A673 (cell line): Measurements from ENCODE around the gene ADCYAP1R1. TPM values are rescaled to one million over a fixed set of nuclear protein-coding genes. Genes with fewer than 3 reads are reported as not detected.

Experiments used
- Bru-seq: library from RNA; stranded (reverse); fragments of 400-500 nt; gene quantifications from one replicate; lab custom pipeline; 2021; lab: Mats Ljungman, UMichigan
- BruChase-seq, 2 experiments: library from RNA; stranded (reverse); fragments of 400-500 nt; gene quantifications; one replicate each; lab custom pipeline; 2021; lab: Mats Ljungman, UMichigan
- BruUV-seq: library from RNA; stranded (reverse); fragments of 400-500 nt; replicated peaks from 2 replicates; lab custom pipeline; 2021; lab: Mats Ljungman, UMichigan
- CTCF ChIA-PET: fragments of 300-600 bp; sonication (Branson Sonifier 250); formaldehyde crosslinking; loops from one replicate; lab custom pipeline; 2022; ENCODE audit warnings: antibody characterized with exemption; lab: Charles Lee
- POLR2A ChIA-PET: fragments of 300-600 bp; sonication (Branson Sonifier 250); formaldehyde crosslinking; loops from one replicate; lab custom pipeline; 2022; ENCODE audit warnings: antibody characterized with exemption; ENCODE audit not compliant: low non-redundant PET; lab: Charles Lee
- DNase-seq: peaks from one replicate; pipeline ENCODE4 v3.0.0-alpha.2; 2015; ENCODE audit warnings: low spot score
- H3K27ac ChIP-seq: fragments of 200-600 bp; sonication (generic); 2 replicates; pipeline ENCODE4 v1.5.1; 2016; ENCODE audit warnings: mixed run types, low read depth, mild to moderate bottlenecking, mixed read lengths, antibody characterized with exemption, low read length; ENCODE audit not compliant: poor library complexity, severe bottlenecking
- H3K27me3 ChIP-seq: fragments of 200-600 bp; sonication (generic); replicated peaks from 2 replicates; pipeline ENCODE4 v1.6.1; 2017; ENCODE audit warnings: mixed run types, low read depth, mild to moderate bottlenecking, mixed read lengths, antibody characterized with exemption, low read length; ENCODE audit not compliant: insufficient read depth, poor library complexity
- H3K36me3 ChIP-seq: fragments of 200-600 bp; sonication (generic); 2 replicates; pipeline ENCODE4 v1.6.1; 2016; ENCODE audit warnings: mixed run types, mild to moderate bottlenecking, mixed read lengths, antibody characterized with exemption, low read length; ENCODE audit not compliant: insufficient read depth, poor library complexity, severe bottlenecking
- H3K4me1 ChIP-seq: fragments of 200-600 bp; sonication (generic); 2 replicates; pipeline ENCODE4 v1.6.1; 2017; ENCODE audit warnings: mixed run types, mild to moderate bottlenecking, mixed read lengths, antibody characterized with exemption, low read length; ENCODE audit not compliant: insufficient read depth, poor library complexity, severe bottlenecking
- H3K4me3 ChIP-seq: fragments of 200-600 bp; sonication (generic); 2 replicates; pipeline ENCODE4 v1.5.1; 2016; ENCODE audit warnings: low read depth, mixed run types, mild to moderate bottlenecking, mixed read lengths, low read length; ENCODE audit not compliant: poor library complexity, severe bottlenecking
- H3K9me3 ChIP-seq: fragments of 200-600 bp; sonication (generic); 2 replicates; pipeline ENCODE4 v1.6.1; 2016; ENCODE audit warnings: mixed run types, low read depth, mild to moderate bottlenecking, mixed read lengths, antibody characterized with exemption, low read length; ENCODE audit not compliant: poor library complexity, severe bottlenecking
- CTCF ChIP-seq: fragments of 300-800, 200-600 bp; sonication (generic); conservative IDR thresholded peaks from 2 replicates; pipeline ENCODE4 v1.5.1; 2017; ENCODE audit warnings: low read depth, mild to moderate bottlenecking, antibody characterized with exemption, low read length, moderate library complexity, mixed read lengths
- EZH2 ChIP-seq: fragments of 200-600 bp; sonication (generic); IDR thresholded peaks from 2 replicates; pipeline ENCODE4 v1.6.1; 2017; ENCODE audit warnings: borderline replicate concordance, low read depth, mild to moderate bottlenecking, mixed read lengths, antibody characterized with exemption, low read length; ENCODE audit not compliant: poor library complexity, severe bottlenecking
- intact Hi-C: fragments of 100-400 bp; cut with micrococcal nuclease; formaldehyde crosslinking; loops from one replicate; pipeline ENCODE4 v1.10.0; 2022; ENCODE audit not compliant: unreplicated experiment
- long read RNA-seq: library from polyadenylated mRNA; stranded (forward); transcript quantifications from one replicate; pipeline ENCODE4 v2.0.0, GENCODE V29; 2022
- total RNA-seq: library from RNA; stranded (reverse); gene quantifications from 2 replicates; pipeline ENCODE4 v1.2.3, GENCODE V29; 2021

The ADCYAP1R1 gene
- total RNA-seq (0.11 TPM in 1 of 2 replicates, not detected in the other), Bru-seq, nascent RNA (percentile 7 among the genes with signal in this experiment), BruChase-seq, experiment 1, labeled RNA remaining after a 2-hour chase (percentile 12 among the genes with signal in this experiment), BruChase-seq, experiment 2, labeled RNA remaining after a 6-hour chase (percentile 4 among the genes with signal in this experiment)
- long read RNA-seq, partial matches to known transcripts = 0 of 1 reads
- long read RNA-seq, other reads (novel, unspliced or antisense) = 1 of 1 reads

DNA sequence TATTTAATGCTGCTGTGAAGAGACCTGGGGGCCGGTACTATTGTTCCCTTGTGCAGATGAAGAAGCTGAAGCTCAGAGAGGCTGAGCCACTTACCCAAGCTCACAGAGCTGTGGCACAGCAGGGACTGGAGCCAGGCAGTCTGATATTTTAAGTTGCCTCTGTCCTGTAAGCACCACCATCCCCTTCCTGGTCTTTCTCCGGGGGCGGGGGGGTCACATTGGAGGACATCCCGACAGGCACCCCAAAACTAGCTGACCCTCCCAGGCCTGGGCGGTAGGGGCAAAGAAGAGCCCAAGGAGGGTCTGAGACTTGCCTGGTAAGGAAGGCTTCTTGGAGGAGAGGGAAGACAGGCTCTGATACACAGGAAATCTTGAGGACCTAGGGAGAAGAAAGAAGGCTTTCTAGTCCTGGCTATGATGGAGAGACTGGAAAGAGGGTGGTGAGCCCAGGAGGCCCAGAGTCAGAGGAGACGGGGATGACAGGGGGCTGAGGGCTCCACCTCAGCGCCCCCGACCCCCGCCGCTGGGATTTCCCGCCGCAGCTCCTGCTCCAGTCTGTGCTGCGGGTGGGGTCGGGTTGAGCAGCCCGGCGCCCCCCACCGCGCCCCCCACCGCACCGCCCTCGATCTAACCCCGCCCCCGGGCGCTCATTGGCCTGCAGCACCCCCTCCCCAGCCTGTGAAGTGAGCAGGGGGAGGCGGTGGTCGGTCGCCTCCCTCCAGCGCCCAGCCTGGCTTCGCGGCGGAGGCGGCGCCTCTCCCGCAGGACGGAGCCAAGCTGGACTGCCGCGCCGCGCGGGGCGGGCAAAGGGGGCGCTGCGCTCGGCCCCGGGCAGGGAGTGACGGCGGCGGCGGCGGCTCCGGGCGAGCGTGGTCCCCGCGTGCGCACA lies at the start of gene ADCYAP1R1:
Gene ADCYAP1R1 (plus strand): TSS at position 711 of the 889 bp plus-strand sequence. CDS start 10,957 bp downstream, outside the sequence.
- H3K4me3 ChIP-seq = peak within 1 kb of the TSS; percentile 40
- TF ChIP-seq EZH2 (no peak), CTCF (no peak)
- BruUV-seq = no TSS peak
- H3K27ac ChIP-seq = no peak within 1 kb of the TSS
- H3K27me3 ChIP-seq = peaks cover 51% of the 10 kb centered on the region
- H3K9me3 ChIP-seq = no peaks in the 10 kb centered on the region
- H3K4me1 ChIP-seq = no peaks in the 10 kb centered on the region
- ChIA-PET POLR2A (no interaction called here), CTCF (no interaction called here)
- intact Hi-C loops = no loop called here
- DNase-seq = peak; percentile 16
- H3K36me3 ChIP-seq = no peaks in the 10 kb centered on the region

DNA sequence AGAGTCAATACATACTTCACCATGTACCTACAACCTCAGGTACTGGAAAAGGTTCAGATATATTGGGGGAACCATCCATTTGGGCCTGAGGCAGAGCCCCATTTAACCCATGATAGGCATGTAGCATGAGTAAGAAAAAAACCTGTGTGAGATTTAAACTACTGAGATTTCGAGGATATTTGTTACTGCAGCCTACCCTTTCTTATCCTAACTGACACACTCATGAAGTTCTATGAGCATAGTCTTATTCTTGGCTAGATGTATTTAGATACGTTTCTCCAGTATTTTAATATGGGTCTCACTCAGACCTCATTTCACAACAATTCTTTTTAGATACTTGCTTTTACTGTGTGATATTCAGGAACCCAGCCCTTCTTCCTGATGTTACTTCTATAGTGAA lies 49.0 kb upstream of the ADCYAP1R1 start:
- no TSS peak for BruUV-seq
- CTCF ChIA-PET = no interaction called here
- no peak overlapping the region for H3K27ac ChIP-seq
- no peak overlapping the region for H3K4me3 ChIP-seq
- no peaks in the 10 kb centered on the region for H3K4me1 ChIP-seq
- no peaks in the 10 kb centered on the region for H3K36me3 ChIP-seq
- H3K9me3 ChIP-seq = no peaks in the 10 kb centered on the region
- no peak for DNase-seq
- intact Hi-C loops = no loop called here
- POLR2A ChIA-PET = no interaction called here
- H3K27me3 ChIP-seq = peaks cover 11% of the 10 kb centered on the region
- no peak for TF ChIP-seq EZH2

- Histone ChIP-seq H3K27me3 (peaks cover 13% of the 10 kb centered on the region), H3K4me3 (no peak overlapping the region), H3K36me3 (no peaks in the 10 kb centered on the region), H3K4me1 (no peaks in the 10 kb centered on the region), H3K9me3 (no peaks in the 10 kb centered on the region), H3K27ac (no peak overlapping the region)
- POLR2A ChIA-PET = no interaction called here
- BruUV-seq = no TSS peak
- no peak for TF ChIP-seq CTCF
- TF ChIP-seq EZH2 = no peak
- no peak for DNase-seq
- CTCF ChIA-PET = no interaction called here
- intact Hi-C loops = no loop called here
Observed at GRCh38 chr7:31003721-31004120, 48.4 kb upstream of the ADCYAP1R1 start.
